HEK293 (cell line): ENCODE data around the gene ACTA2.

Experiments used
- YY1 ChIP-seq: fragments of 450-650 bp; formaldehyde crosslinking; IDR thresholded peaks from 2 replicates; pipeline ENCODE4 v1.5.1; 2018; ENCODE audit warnings: missing biosample characterization, missing genetic modification characterization
- ZBTB21 ChIP-seq: fragments of 450-650 bp; formaldehyde crosslinking; IDR thresholded peaks from 2 replicates; pipeline ENCODE4 v1.5.1; 2017; ENCODE audit warnings: missing biosample characterization, missing genetic modification characterization
- ZNF10 ChIP-seq: fragments of 450-650 bp; formaldehyde crosslinking; IDR thresholded peaks from 2 replicates; pipeline ENCODE4 v1.5.1; 2017; ENCODE audit warnings: missing biosample characterization, missing genetic modification characterization
- ZNF394 ChIP-seq: fragments of 450-650 bp; formaldehyde crosslinking; IDR thresholded peaks from 2 replicates; pipeline ENCODE4 v1.5.1; 2016; ENCODE audit warnings: missing biosample characterization, missing genetic modification characterization, mild to moderate bottlenecking, moderate library complexity, borderline replicate concordance
- TF ChIP-seq, protein P1 (sequence below): fragments of 450-650 bp; formaldehyde crosslinking; IDR thresholded peaks from 2 replicates; pipeline ENCODE4 v1.5.1; 2016; ENCODE audit warnings: missing biosample characterization, missing genetic modification characterization
- TF ChIP-seq, protein P2 (sequence below): fragments of 450-650 bp; formaldehyde crosslinking; optimal IDR thresholded peaks from 2 replicates; pipeline ENCODE3; 2016; ENCODE audit warnings: missing biosample characterization, mild to moderate bottlenecking, missing genetic modification characterization

- TF ChIP-seq ZNF10 (tag by site-specific recombination): no peak
- TF ChIP-seq YY1: no peak
- TF ChIP-seq, protein P1, sequence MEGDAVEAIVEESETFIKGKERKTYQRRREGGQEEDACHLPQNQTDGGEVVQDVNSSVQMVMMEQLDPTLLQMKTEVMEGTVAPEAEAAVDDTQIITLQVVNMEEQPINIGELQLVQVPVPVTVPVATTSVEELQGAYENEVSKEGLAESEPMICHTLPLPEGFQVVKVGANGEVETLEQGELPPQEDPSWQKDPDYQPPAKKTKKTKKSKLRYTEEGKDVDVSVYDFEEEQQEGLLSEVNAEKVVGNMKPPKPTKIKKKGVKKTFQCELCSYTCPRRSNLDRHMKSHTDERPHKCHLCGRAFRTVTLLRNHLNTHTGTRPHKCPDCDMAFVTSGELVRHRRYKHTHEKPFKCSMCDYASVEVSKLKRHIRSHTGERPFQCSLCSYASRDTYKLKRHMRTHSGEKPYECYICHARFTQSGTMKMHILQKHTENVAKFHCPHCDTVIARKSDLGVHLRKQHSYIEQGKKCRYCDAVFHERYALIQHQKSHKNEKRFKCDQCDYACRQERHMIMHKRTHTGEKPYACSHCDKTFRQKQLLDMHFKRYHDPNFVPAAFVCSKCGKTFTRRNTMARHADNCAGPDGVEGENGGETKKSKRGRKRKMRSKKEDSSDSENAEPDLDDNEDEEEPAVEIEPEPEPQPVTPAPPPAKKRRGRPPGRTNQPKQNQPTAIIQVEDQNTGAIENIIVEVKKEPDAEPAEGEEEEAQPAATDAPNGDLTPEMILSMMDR (tag by site-specific recombination): no peak
- TF ChIP-seq, protein P2, sequence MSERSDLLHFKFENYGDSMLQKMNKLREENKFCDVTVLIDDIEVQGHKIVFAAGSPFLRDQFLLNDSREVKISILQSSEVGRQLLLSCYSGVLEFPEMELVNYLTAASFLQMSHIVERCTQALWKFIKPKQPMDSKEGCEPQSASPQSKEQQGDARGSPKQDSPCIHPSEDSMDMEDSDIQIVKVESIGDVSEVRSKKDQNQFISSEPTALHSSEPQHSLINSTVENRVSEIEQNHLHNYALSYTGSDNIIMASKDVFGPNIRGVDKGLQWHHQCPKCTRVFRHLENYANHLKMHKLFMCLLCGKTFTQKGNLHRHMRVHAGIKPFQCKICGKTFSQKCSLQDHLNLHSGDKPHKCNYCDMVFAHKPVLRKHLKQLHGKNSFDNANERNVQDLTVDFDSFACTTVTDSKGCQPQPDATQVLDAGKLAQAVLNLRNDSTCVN: no peak
- no peak for TF ChIP-seq ZNF394 (tag by site-specific recombination)
- TF ChIP-seq ZBTB21 (tag by site-specific recombination): no peak
Observed at GRCh38 chr10:88901984-88902789, 50.4 kb downstream of the ACTA2 start.
